ENCODE results near the gene C11orf68.

Gene C11orf68

GRCh38 chr11:65871811-65872548 lies 46.9 kb downstream of the C11orf68 start:
- DNase-seq (ENCODE audit: low spot score): no peak

DNA sequence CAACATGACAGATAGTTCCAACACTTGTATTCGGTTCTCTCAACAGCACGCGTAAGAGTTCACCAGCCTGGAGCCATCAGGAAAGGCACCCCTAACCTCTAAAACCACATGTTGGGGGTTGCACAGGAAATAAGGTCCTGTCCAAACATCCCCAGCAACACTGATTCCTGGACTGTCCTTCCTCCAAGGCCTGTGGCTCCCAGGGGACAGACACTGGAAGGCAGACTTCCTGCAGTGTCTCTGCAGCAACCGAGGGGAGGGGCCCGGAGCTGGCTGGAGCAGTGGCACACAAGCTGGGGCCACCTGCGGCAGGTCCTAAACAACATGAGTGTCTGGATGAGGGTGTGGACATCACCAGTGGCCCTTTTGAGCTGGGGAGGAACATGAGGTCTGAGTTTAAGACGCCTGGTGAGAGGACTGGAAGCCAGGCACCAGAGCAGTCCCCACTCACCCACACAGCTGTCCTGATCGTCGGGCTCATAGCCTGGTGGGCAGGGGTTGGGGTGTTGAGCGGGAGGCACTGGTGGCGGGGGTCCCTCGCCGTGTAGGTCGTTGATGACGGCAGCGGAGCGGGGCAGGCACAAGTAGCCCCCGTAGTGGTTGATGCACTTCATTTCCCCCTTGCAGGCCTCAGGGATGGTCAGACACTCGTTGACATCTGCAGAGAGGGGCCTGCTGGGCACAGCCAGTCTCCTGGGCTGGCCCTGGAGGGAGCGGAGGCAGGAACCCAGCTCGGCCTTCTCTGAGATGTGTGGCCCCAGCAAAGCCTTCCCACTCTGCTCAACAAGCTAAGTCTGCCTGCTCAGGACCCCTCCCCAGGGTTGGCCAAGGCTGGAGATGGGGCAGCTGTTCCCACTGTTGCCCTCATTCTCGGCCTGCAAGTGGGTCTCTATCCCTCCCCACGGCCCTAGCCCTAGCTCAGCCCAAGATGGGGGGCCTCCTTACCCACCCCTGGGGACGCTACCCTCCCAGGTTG lies 47.9 kb downstream of the C11orf68 start:
- no peak for DNase-seq (ENCODE audit: low spot score)

DNA sequence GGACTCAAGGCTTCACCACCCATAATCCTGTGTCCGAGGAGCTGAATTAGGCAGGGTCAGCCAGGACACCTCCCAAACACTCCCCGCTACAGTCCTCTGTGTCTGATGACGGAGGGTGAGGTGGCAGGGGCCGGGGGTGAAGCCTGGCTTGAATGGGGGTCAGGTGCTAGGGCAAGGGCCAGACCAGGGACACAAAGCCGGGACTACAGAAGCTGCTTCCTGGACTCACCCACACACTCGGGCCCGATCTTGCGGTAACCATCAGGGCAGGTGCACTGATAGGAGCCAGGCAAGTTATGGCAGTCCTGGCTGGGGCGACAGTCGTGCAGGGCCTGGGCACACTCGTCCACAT lies 48.6 kb downstream of the C11orf68 start:
- no peak for DNase-seq (ENCODE audit: low spot score)

GRCh38 chr11:65869643-65870306 lies 49.1 kb downstream of the C11orf68 start:
- DNase-seq (ENCODE audit: low spot score): no peak

DNA sequence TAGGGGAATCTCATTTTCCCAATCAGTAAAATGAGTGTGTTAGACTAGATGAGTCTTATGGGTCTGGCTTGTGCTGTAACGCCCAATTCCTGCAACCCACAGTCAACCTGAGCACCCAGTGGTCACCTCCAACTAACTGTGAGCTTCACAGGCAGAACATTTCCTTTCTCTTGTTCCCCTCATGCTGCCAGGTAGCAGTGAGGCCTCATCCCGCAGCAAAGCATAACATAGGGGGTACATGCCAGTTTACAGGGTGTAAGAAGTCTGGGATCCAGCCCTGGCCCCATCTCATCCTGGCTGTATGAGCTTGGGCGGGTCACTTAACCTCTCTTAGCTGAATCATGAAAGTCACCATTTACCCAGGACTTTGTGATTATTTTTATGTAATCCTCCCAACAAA lies 50.0 kb downstream of the C11orf68 start:
- no peak for DNase-seq (ENCODE audit: low spot score)

GRCh38 chr11:65868076-65868667 lies 50.7 kb downstream of the C11orf68 start:
- DNase-seq (ENCODE audit: low spot score): no peak

- no peak for DNase-seq (ENCODE audit: low spot score)
Measured at GRCh38 chr11:65867284-65868071, 51.4 kb downstream of the C11orf68 start.
